ENCODE data around the gene AFG3L2.

DNA sequence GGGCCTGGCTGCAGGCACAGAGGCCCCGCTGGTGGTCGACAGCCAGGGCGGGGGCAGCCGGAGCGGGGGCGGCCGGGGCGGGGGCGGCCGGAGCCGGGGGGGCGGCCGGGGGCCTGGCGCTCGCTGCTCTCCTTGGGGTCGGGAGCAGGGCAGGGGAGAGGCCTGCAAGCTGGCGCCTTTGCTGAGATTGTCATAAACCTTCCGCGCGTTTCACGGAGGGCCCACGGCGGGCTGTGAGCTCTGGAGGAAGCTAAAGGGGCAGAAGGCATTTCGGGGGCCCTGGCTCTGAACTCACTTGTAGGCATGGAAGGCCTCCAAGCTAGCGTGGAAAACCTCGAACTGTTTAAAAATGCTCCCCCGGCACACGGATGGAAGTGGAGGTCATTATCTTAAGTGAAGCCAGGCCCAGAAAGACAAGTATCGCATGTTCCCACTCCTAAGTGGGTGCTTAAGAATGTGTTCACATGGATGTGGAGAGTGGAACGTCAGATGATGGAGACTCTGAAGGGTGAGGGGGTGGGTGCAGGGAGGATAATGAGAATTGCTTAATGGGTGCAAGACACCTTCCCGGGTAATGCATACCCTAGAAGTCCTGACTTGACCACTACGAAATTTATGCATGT, 31.3 kb upstream of the AFG3L2 start:
- TF ChIP-seq, protein P1, sequence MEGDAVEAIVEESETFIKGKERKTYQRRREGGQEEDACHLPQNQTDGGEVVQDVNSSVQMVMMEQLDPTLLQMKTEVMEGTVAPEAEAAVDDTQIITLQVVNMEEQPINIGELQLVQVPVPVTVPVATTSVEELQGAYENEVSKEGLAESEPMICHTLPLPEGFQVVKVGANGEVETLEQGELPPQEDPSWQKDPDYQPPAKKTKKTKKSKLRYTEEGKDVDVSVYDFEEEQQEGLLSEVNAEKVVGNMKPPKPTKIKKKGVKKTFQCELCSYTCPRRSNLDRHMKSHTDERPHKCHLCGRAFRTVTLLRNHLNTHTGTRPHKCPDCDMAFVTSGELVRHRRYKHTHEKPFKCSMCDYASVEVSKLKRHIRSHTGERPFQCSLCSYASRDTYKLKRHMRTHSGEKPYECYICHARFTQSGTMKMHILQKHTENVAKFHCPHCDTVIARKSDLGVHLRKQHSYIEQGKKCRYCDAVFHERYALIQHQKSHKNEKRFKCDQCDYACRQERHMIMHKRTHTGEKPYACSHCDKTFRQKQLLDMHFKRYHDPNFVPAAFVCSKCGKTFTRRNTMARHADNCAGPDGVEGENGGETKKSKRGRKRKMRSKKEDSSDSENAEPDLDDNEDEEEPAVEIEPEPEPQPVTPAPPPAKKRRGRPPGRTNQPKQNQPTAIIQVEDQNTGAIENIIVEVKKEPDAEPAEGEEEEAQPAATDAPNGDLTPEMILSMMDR (IDR thresholded peaks at IDR 0.05), result no peak
- TF ChIP-seq POLR2A (IDR thresholded peaks at IDR 0.05), result no peak
- no peak for TF ChIP-seq EP300 (IDR thresholded peaks at IDR 0.05)

All from sigmoid colon (tissue), 4 donors.